DND-41 (cell line): Measurements from ENCODE around the gene OCA2.

Source experiments
- CTCF ChIP-seq: IDR thresholded peaks from 2 replicates; pipeline ENCODE4 v1.5.1; 2012; ENCODE audit warnings: borderline replicate concordance, low read length, moderate library complexity, mild to moderate bottlenecking; ENCODE audit not compliant: poor library complexity, severe bottlenecking; ENCODE audit errors: extremely low read depth
- EZH2 ChIP-seq: IDR thresholded peaks from 3 replicates; pipeline ENCODE4 v1.6.1; 2012; ENCODE audit warnings: borderline replicate concordance, low read depth, mild to moderate bottlenecking, moderate library complexity, low read length, inconsistent platforms; ENCODE audit not compliant: severe bottlenecking

GRCh38 chr15:28099555-28100140, 533 bp upstream of the OCA2 start:
- TF ChIP-seq CTCF (no peak), EZH2 (no peak)
